NT2/D1 (cell line): ENCODE data around the gene CEP78.

Source experiments
- DNase-seq: peaks from one replicate; pipeline ENCODE4 v3.0.0-alpha.2; 2011; ENCODE audit warnings: low read depth, low spot score
- H3K27me3 ChIP-seq: 2 replicates; pipeline ENCODE4 v1.6.0; 2011; ENCODE audit warnings: mild to moderate bottlenecking; ENCODE audit not compliant: insufficient read length, insufficient read depth
- H3K36me3 ChIP-seq: 2 replicates; pipeline ENCODE4 v1.6.1; 2011; ENCODE audit warnings: mild to moderate bottlenecking, low read length, mixed read lengths; ENCODE audit not compliant: insufficient read depth, insufficient read length
- H3K4me1 ChIP-seq: 2 replicates; pipeline ENCODE4 v1.5.1; 2011; ENCODE audit not compliant: insufficient read depth, insufficient read length
- H3K4me3 ChIP-seq: 2 replicates; pipeline ENCODE4 v1.5.1; 2011; ENCODE audit warnings: low read depth; ENCODE audit not compliant: insufficient read length
- H3K9ac ChIP-seq: 2 replicates; pipeline ENCODE4 v1.6.0; 2011; ENCODE audit warnings: low read depth; ENCODE audit not compliant: insufficient read length
- H3K9me3 ChIP-seq: 2 replicates; pipeline ENCODE4 v1.5.1; 2011; ENCODE audit warnings: mild to moderate bottlenecking, low read length; ENCODE audit not compliant: insufficient read depth
- SUZ12 ChIP-seq: IDR thresholded peaks from 2 replicates; pipeline ENCODE4 v1.6.1; 2011; ENCODE audit not compliant: insufficient read length, insufficient read depth; ENCODE audit errors: extremely low read depth
- YY1 ChIP-seq: IDR thresholded peaks from 2 replicates; pipeline ENCODE4 v1.6.1; 2011; ENCODE audit not compliant: insufficient read length, insufficient read depth
- ZNF274 ChIP-seq: IDR thresholded peaks from 2 replicates; pipeline ENCODE4 v1.6.1; 2011; ENCODE audit warnings: mild to moderate bottlenecking, low read depth, low read length

CEP78 gene

DNA sequence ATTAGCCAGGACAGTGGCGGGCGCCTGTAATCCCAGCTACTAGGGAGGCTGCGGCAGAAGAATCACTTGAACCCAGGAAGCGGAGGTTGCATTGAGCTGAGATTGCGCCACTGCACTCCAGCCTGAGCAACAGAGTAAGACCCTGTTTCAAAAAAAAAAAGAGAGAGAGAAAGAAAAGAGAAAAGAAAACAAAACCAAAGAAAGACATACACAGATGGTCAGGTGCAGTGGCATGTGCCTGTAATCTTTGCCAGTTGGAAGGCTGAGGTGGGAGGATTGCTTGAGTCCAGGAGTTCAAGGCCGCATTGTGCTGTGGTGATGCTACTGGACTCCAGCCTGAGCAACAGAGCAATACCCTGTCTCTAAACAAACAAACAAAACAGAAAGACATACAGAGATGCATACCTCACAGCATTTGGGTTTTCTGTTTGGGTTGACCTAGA lies 51.1 kb downstream of the CEP78 start:
- Histone ChIP-seq H3K27me3 (no peaks in the 10 kb centered on the region), H3K4me1 (no peaks in the 10 kb centered on the region), H3K36me3 (no peaks in the 10 kb centered on the region), H3K9me3 (peaks cover 4% of the 10 kb centered on the region; the same call in 1 of the 2 replicates), H3K9ac (no peak overlapping the region), H3K4me3 (no peak overlapping the region)
- TF ChIP-seq SUZ12 = no peak
- TF ChIP-seq YY1 = no peak
- TF ChIP-seq ZNF274 = no peak
- no peak for DNase-seq

DNA sequence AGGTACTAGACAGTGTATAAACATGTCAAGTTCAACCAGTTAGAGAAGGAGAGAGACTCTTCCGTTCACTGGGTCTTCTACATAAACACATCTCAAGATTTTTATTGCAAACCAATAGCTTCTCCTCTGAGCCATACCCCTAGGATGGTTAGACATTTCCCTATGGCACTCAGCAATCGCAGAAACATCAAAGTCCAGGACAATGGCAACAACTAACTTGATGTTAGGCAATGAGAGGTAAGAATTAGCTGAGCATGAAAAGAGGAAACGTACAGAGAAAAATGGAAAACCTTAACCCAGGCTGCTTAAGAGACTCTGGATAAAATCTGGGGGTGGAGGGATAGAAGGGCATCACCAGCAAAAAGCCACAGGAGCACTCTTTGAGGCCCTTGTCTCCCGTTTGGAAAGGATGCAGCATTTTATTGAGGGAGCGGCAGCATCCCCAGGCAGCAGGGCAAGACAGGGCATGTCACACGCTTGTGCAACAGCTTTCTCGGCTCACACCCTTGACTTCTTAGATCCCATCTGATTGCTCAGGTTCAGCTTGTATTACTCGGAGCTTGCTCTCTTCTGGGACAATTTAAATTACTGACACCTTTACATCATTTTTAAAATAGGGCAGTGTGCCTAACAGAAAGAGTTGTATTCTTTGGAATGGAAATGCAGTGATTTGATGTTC lies 52.5 kb downstream of the CEP78 start:
- Histone ChIP-seq H3K9ac (no peak overlapping the region), H3K9me3 (no peaks in the 10 kb centered on the region), H3K4me1 (no peaks in the 10 kb centered on the region), H3K36me3 (no peaks in the 10 kb centered on the region), H3K27me3 (no peaks in the 10 kb centered on the region), H3K4me3 (no peak overlapping the region)
- DNase-seq = no peak
- TF ChIP-seq ZNF274 (no peak), SUZ12 (no peak), YY1 (no peak)

GRCh38 chr9:78289474-78289873 lies 53.6 kb downstream of the CEP78 start:
- Histone ChIP-seq H3K27me3 (no peaks in the 10 kb centered on the region), H3K9me3 (no peaks in the 10 kb centered on the region), H3K4me3 (no peak overlapping the region), H3K4me1 (no peaks in the 10 kb centered on the region), H3K36me3 (no peaks in the 10 kb centered on the region), H3K9ac (no peak overlapping the region)
- TF ChIP-seq YY1 (no peak), ZNF274 (no peak)
- DNase-seq = no peak

- TF ChIP-seq SUZ12 (no peak), ZNF274 (no peak), YY1 (no peak)
- no peaks in the 10 kb centered on the region for H3K27me3 ChIP-seq
- no peak overlapping the region for H3K4me3 ChIP-seq
- H3K36me3 ChIP-seq = no peaks in the 10 kb centered on the region
- H3K4me1 ChIP-seq = no peaks in the 10 kb centered on the region
- no peak for DNase-seq
- no peaks in the 10 kb centered on the region for H3K9me3 ChIP-seq
- no peak overlapping the region for H3K9ac ChIP-seq
Observed at GRCh38 chr9:78291240-78291925, 55.5 kb downstream of the CEP78 start.

DNA sequence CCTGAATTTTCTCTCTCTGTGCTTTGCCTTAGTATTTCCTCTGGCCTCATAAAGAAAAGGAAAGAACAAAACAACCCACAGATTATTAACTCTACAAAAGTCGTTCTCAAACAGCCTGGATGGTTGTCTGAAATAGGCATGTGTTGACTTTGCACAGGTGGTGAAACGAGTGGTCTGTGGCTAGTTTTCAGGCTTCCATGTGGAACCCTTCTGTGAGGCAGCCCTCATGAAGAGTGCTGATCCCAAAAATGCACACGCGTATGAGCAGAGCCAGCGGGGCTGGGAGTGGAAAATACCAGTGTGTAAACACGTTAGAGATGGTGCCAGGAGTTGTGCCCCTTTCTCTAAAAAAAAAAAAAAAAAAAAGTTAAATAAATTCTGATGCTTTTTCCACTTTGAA lies 56.2 kb downstream of the CEP78 start:
- H3K27me3 ChIP-seq = no peaks in the 10 kb centered on the region
- H3K4me3 ChIP-seq = no peak overlapping the region
- H3K36me3 ChIP-seq = no peaks in the 10 kb centered on the region
- DNase-seq = no peak
- no peak overlapping the region for H3K9ac ChIP-seq
- TF ChIP-seq ZNF274 = no peak
- TF ChIP-seq SUZ12 = no peak
- no peak for TF ChIP-seq YY1
- no peaks in the 10 kb centered on the region for H3K4me1 ChIP-seq
- H3K9me3 ChIP-seq = no peaks in the 10 kb centered on the region

GRCh38 chr9:78292716-78293497 lies 57.0 kb downstream of the CEP78 start:
- H3K4me1 ChIP-seq = no peaks in the 10 kb centered on the region
- no peaks in the 10 kb centered on the region for H3K9me3 ChIP-seq
- no peaks in the 10 kb centered on the region for H3K27me3 ChIP-seq
- TF ChIP-seq SUZ12 (no peak), ZNF274 (no peak), YY1 (no peak)
- H3K9ac ChIP-seq = no peak overlapping the region
- H3K36me3 ChIP-seq = no peaks in the 10 kb centered on the region
- no peak overlapping the region for H3K4me3 ChIP-seq
- no peak for DNase-seq
